PFSK-1 (cell line): ENCODE measurements around the gene IGSF9.

Source experiments
- FOXP2 ChIP-seq: optimal IDR thresholded peaks from 2 replicates; pipeline ENCODE3; 2011; ENCODE audit warnings: borderline replicate concordance, control low read depth, inconsistent platforms; ENCODE audit not compliant: insufficient read depth; ENCODE audit errors: extremely low read length, extremely low read depth
- POLR2AphosphoS5 ChIP-seq: IDR thresholded peaks from 2 replicates; pipeline ENCODE4 v1.6.1; 2012; ENCODE audit warnings: low read depth, mild to moderate bottlenecking, control low read depth, low read length, moderate library complexity
- REST ChIP-seq, 2 experiments: IDR thresholded peaks; 2 replicates each; pipeline versions ENCODE4 v1.6.1 to v1.8.0; 2011 to 2012; ENCODE audit warnings: low read depth in 2 of 2, low read length in 2 of 2, control low read depth in 1 of 2, inconsistent platforms in 1 of 2, mild to moderate bottlenecking in 1 of 2, moderate library complexity in 1 of 2; ENCODE audit not compliant: insufficient read depth in 1 of 2
- SIN3A ChIP-seq: IDR thresholded peaks from 2 replicates; pipeline ENCODE4 v1.6.1; 2012; ENCODE audit warnings: mild to moderate bottlenecking, low read length, moderate library complexity, borderline replicate concordance; ENCODE audit not compliant: insufficient read depth
- TAF1 ChIP-seq: IDR thresholded peaks from 2 replicates; pipeline ENCODE4 v1.6.1; 2012; ENCODE audit warnings: low read length, control low read depth, borderline replicate concordance; ENCODE audit not compliant: insufficient read depth

The IGSF9 gene

GRCh38 chr1:159892944-159893343 is 52.5 kb downstream of the IGSF9 start:
- TF ChIP-seq FOXP2 (no peak), REST (IDR thresholded peaks at IDR 0.05; ENCODE audit: insufficient read depth in 1 of 2, low read depth in 2 of 2, low read length in 2 of 2) (no peak), POLR2AphosphoS5 (no peak), TAF1 (no peak), SIN3A (no peak)

GRCh38 chr1:159891275-159892157 is 53.9 kb downstream of the IGSF9 start:
- TF ChIP-seq FOXP2 (no peak), REST (IDR thresholded peaks at IDR 0.05; ENCODE audit: insufficient read depth in 1 of 2, low read depth in 2 of 2, low read length in 2 of 2) (no peak), TAF1 (no peak), POLR2AphosphoS5 (no peak), SIN3A (no peak)

GRCh38 chr1:159890390-159890789 is 55.0 kb downstream of the IGSF9 start:
- no peak for TF ChIP-seq POLR2AphosphoS5
- TF ChIP-seq REST (IDR thresholded peaks at IDR 0.05; ENCODE audit: insufficient read depth in 1 of 2, low read depth in 2 of 2, low read length in 2 of 2), result no peak
- TF ChIP-seq FOXP2, result no peak
- no peak for TF ChIP-seq SIN3A

- TF ChIP-seq SIN3A, result no peak
- no peak for TF ChIP-seq REST (IDR thresholded peaks at IDR 0.05; ENCODE audit: insufficient read depth in 1 of 2, low read depth in 2 of 2, low read length in 2 of 2)
- no peak for TF ChIP-seq TAF1
- TF ChIP-seq POLR2AphosphoS5, result no peak
- TF ChIP-seq FOXP2, result no peak
Observed at GRCh38 chr1:159889821-159890252, 55.6 kb downstream of the IGSF9 start.
